Suprapubic skin (tissue), 4 donors: ENCODE measurements around the gene CTSA. TPM values are rescaled to one million over a fixed set of nuclear protein-coding genes. Genes with fewer than 3 reads are reported as not detected.

ENCODE experiments used
- DNase-seq, 2 donors: peaks; one replicate each; pipeline ENCODE4 v3.0.0-alpha.2; 2019; ENCODE audit warnings: low spot score in 2 of 2
- H3K27ac ChIP-seq: fragments of 200-600 bp; sonication (generic); one replicate; pipeline ENCODE4 v1.5.1; 2019
- H3K27me3 ChIP-seq: fragments of 200-600 bp; sonication (generic); one replicate; pipeline ENCODE4 v1.5.1; 2019
- H3K36me3 ChIP-seq: fragments of 200-600 bp; sonication (generic); one replicate; pipeline ENCODE4 v1.5.1; 2019
- H3K4me1 ChIP-seq: fragments of 200-600 bp; sonication (generic); one replicate; pipeline ENCODE4 v1.5.1; 2019
- H3K4me3 ChIP-seq: fragments of 200-600 bp; sonication (generic); one replicate; pipeline ENCODE4 v1.5.1; 2019; ENCODE audit warnings: mild to moderate bottlenecking
- H3K9me3 ChIP-seq: fragments of 200-600 bp; sonication (generic); one replicate; pipeline ENCODE4 v1.5.1; 2019
- CTCF ChIP-seq, 2 donors: fragments of 200-600 bp in 1 of 2; fragments of 450-650 bp in 1 of 2; sonication (generic) in 1 of 2; IDR thresholded peaks; one replicate each; pipeline ENCODE4 v1.5.1; 2016 to 2019; ENCODE audit warnings: antibody characterized with exemption in 2 of 2, mild to moderate bottlenecking in 1 of 2, moderate library complexity in 1 of 2
- EP300 ChIP-seq: sonication (generic); formaldehyde crosslinking; IDR thresholded peaks from one replicate; pipeline ENCODE4 v1.6.1; 2017; ENCODE audit warnings: antibody characterized with exemption
- POLR2A ChIP-seq, 2 donors: fragments of 450-650 bp; IDR thresholded peaks; one replicate each; pipeline ENCODE4 v1.6.1; 2017; ENCODE audit warnings: antibody characterized with exemption in 2 of 2, mild to moderate bottlenecking in 2 of 2, moderate library complexity in 2 of 2
- POLR2AphosphoS5 ChIP-seq, 3 donors: sonication (generic); formaldehyde crosslinking; IDR thresholded peaks; one replicate each; pipeline ENCODE4 v1.6.1; 2017; ENCODE audit warnings: antibody characterized with exemption in 3 of 3
- WGBS: methylation state at CpG from one replicate; pipeline ENCODE4 v1.1.5; 2018; 5-methylcytosine and 5-hydroxymethylcytosine counted together
- total RNA-seq, 4 donors: library from RNA; depleted of rRNA; stranded (reverse); fragments of >200 nt; gene quantifications; one replicate each; pipeline ENCODE4 v1.1.0, GENCODE V29; 2016

CTSA gene
- total RNA-seq, 4 donors from 2014 or later, result 95.5 to 133 (median 120) TPM

GRCh38 chr20:45860560-45861220 is 30.4 kb upstream of the CTSA start:
- DNase-seq, result no peak
- H3K4me3 ChIP-seq, result no peak overlapping the region
- H3K36me3 ChIP-seq, result no peaks in the 10 kb centered on the region
- WGBS, result 69% methylated on average over 7 of the region's 7 CpGs
- H3K27ac ChIP-seq, result no peak overlapping the region
- no peaks in the 10 kb centered on the region for H3K9me3 ChIP-seq
- no peaks in the 10 kb centered on the region for H3K27me3 ChIP-seq
- TF ChIP-seq POLR2A (IDR thresholded peaks at IDR 0.05), result no peak
- no peak for TF ChIP-seq EP300
- TF ChIP-seq CTCF (IDR thresholded peaks at IDR 0.05), result no peak
- TF ChIP-seq POLR2AphosphoS5 (IDR thresholded peaks at IDR 0.05), result no peak
- peaks cover 22% of the 10 kb centered on the region for H3K4me1 ChIP-seq

GRCh38 chr20:45861221-45862075 is 29.7 kb upstream of the CTSA start:
- Histone ChIP-seq H3K4me3 (no peak overlapping the region), H3K27ac (no peak overlapping the region), H3K36me3 (no peaks in the 10 kb centered on the region), H3K9me3 (no peaks in the 10 kb centered on the region), H3K4me1 (peaks cover 14% of the 10 kb centered on the region), H3K27me3 (no peaks in the 10 kb centered on the region)
- DNase-seq, result no peak
- WGBS, result 93% methylated on average over 7 of the region's 7 CpGs
- TF ChIP-seq POLR2A (IDR thresholded peaks at IDR 0.05) (no peak), POLR2AphosphoS5 (IDR thresholded peaks at IDR 0.05) (no peak)

- H3K4me3 ChIP-seq, result no peak overlapping the region
- TF ChIP-seq EP300 (no peak), CTCF (IDR thresholded peaks at IDR 0.05) (no peak), POLR2A (IDR thresholded peaks at IDR 0.05) (no peak), POLR2AphosphoS5 (IDR thresholded peaks at IDR 0.05) (no peak)
- 82% methylated on average over 7 of the region's 7 CpGs for WGBS
- H3K27ac ChIP-seq, result no peak overlapping the region
- no peaks in the 10 kb centered on the region for H3K9me3 ChIP-seq
- no peak for DNase-seq
- H3K27me3 ChIP-seq, result no peaks in the 10 kb centered on the region
- no peaks in the 10 kb centered on the region for H3K36me3 ChIP-seq
- H3K4me1 ChIP-seq, result no peaks in the 10 kb centered on the region
These were observed 27.3 kb upstream of the CTSA start for GRCh38 chr20:45863543-45864470.

- no peak overlapping the region for H3K4me3 ChIP-seq
- 91% methylated on average over 5 of the region's 5 CpGs for WGBS
These were observed 24.7 kb upstream of the CTSA start for GRCh38 chr20:45866454-45866853.

More at GRCh38 chr20:45866454-45866853, 24.7 kb upstream of the CTSA start:
- TF ChIP-seq EP300 (no peak), POLR2A (IDR thresholded peaks at IDR 0.05) (no peak), POLR2AphosphoS5 (IDR thresholded peaks at IDR 0.05) (no peak), CTCF (IDR thresholded peaks at IDR 0.05) (no peak)
- Histone ChIP-seq H3K27ac (no peak overlapping the region), H3K36me3 (no peaks in the 10 kb centered on the region), H3K4me1 (no peaks in the 10 kb centered on the region), H3K27me3 (no peaks in the 10 kb centered on the region), H3K9me3 (no peaks in the 10 kb centered on the region)
- DNase-seq, result no peak
